Esophagus squamous epithelium (tissue), 5 donors: ENCODE results near the gene AP1S1. TPM values are rescaled to one million over a fixed set of nuclear protein-coding genes. Genes with fewer than 3 reads are reported as not detected.

Experiments used
- DNase-seq: peaks from one replicate; lab custom pipeline; 2025; lab: John Stamatoyannopoulos, UW
- H3K27ac ChIP-seq, 4 donors: fragments of 200-600 bp; sonication (generic); one replicate each; pipeline ENCODE4 v1.5.1; 2016 to 2019; ENCODE audit warnings: mild to moderate bottlenecking in 1 of 4
- H3K27me3 ChIP-seq, 4 donors: fragments of 200-600 bp; sonication (generic); 1 replicate in 3 of 4; 2 replicates in 1 of 4; pipeline versions ENCODE4 v1.5.1 to v1.6.0; 2017 to 2021; ENCODE audit warnings: antibody characterized with exemption in 1 of 4
- H3K36me3 ChIP-seq, 3 donors: fragments of 200-600 bp; sonication (generic); one replicate each; pipeline ENCODE4 v1.5.1; 2016 to 2019
- H3K4me1 ChIP-seq, 3 donors: fragments of 200-600 bp; sonication (generic); one replicate each; pipeline ENCODE4 v1.5.1; 2017 to 2019
- H3K4me3 ChIP-seq, 4 donors: fragments of 200-600 bp; sonication (generic); 1 replicate in 3 of 4; 2 replicates in 1 of 4; pipeline ENCODE4 v1.5.1; 2016 to 2019; ENCODE audit warnings: mild to moderate bottlenecking in 2 of 4, moderate library complexity in 1 of 4
- H3K9me3 ChIP-seq, 3 donors: fragments of 200-600 bp; sonication (generic); one replicate each; pipeline ENCODE4 v1.5.1; 2016 to 2019
- CTCF ChIP-seq, 6 experiments: fragments of 450-650 bp in 4 of 6; fragments of 200-600 bp in 2 of 6; sonication (generic) in 2 of 6; IDR thresholded peaks; one replicate each; pipeline ENCODE4 v1.5.1; 2016 to 2019; ENCODE audit warnings: antibody characterized with exemption in 6 of 6, mild to moderate bottlenecking in 4 of 6, moderate library complexity in 4 of 6
- POLR2A ChIP-seq, 4 donors: fragments of 450-650 bp; IDR thresholded peaks; one replicate each; pipeline ENCODE4 v1.6.1; 2017; ENCODE audit warnings: antibody characterized with exemption in 4 of 4, mild to moderate bottlenecking in 4 of 4, moderate library complexity in 3 of 4
- WGBS, 2 donors: methylation state at CpG; one replicate each; pipeline ENCODE4 v1.1.5; 2018; 5-methylcytosine and 5-hydroxymethylcytosine counted together
- intact Hi-C: fragments of 100-400 bp; cut with DNase I; formaldehyde crosslinking; loops from one replicate; pipeline ENCODE4 v1.15.0; 2022
- total RNA-seq, 4 donors: library from RNA; depleted of rRNA; stranded (reverse); fragments of >200 nt; gene quantifications; one replicate each; pipeline ENCODE4 v1.1.0, GENCODE V29; 2016
- donor health status: DM: yes; HTN: yes; CAD: no.

AP1S1 gene
- total RNA-seq, 4 donors from 2014 or later: 42.7 to 144 (median 64.3) TPM

- peaks cover 17 to 100% (median 76%) of the 10 kb centered on the region in 4 donors for H3K27me3 ChIP-seq
- intact Hi-C loops: no loop called here
- no peaks in the 10 kb centered on the region for H3K9me3 ChIP-seq
- no peak for TF ChIP-seq CTCF (IDR thresholded peaks at IDR 0.05)
- TF ChIP-seq POLR2A (IDR thresholded peaks at IDR 0.05): no peak
- no peaks in the 10 kb centered on the region for H3K36me3 ChIP-seq
- H3K4me1 ChIP-seq: peaks cover 43 to 75% (median 44%) of the 10 kb centered on the region in 3 donors
- DNase-seq: no peak
- no peak overlapping the region for H3K27ac ChIP-seq
- 2 to 3% methylated on average over 12 of the region's 12 CpGs for WGBS, 2 donors
- H3K4me3 ChIP-seq: no peak overlapping the region
Observed at GRCh38 chr7:101167645-101168411, 13.6 kb downstream of the AP1S1 start.

- no peaks in the 10 kb centered on the region for H3K36me3 ChIP-seq
- 0% methylated on average over 1 to 6 of the region's 6 CpGs for WGBS, 2 donors
- H3K27ac ChIP-seq: no peak overlapping the region
- peaks cover 42 to 75% (median 45%) of the 10 kb centered on the region in 3 donors for H3K4me1 ChIP-seq
- TF ChIP-seq CTCF (IDR thresholded peaks at IDR 0.05): no peak
- TF ChIP-seq POLR2A (IDR thresholded peaks at IDR 0.05): no peak
- intact Hi-C loops: no loop called here
- H3K9me3 ChIP-seq: no peaks in the 10 kb centered on the region
- peaks cover 22 to 100% (median 82%) of the 10 kb centered on the region in 4 donors for H3K27me3 ChIP-seq
- no peak overlapping the region for H3K4me3 ChIP-seq
- DNase-seq: no peak
Observed at GRCh38 chr7:101168412-101169049, 14.3 kb downstream of the AP1S1 start.

DNA sequence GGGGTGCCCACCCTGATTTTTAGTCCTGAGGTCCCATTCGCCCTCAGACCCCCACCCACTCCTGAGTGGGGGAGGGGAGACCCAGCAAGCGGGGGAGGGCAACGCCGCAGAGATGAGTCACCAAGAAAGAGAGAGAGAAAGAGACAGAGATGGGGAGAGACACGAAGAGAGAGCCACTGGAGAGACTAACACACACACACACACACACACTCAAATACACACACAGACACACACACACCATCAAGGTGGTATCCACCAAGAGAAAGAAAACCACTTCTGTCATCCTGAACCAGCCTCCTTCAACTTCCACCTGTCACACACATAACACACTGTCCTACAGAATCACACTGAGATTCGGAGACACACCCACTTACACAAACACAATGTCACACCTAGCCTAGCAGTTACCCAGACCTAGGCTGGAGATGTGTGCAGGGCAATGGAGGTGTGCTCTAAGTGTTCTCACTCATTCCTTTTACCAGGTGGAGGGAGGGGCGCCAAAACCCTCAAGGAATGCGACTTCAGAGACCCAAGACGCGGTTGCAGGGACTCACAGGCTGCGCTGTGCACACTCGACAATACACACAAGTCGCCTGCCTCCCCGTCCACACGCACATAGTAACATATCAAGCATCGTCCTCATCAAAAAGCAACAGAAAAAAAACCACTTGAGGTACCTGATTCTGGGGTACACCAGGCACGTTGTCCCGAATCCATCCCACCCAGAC is 15.0 kb downstream of the AP1S1 start:
- peaks cover 39 to 75% (median 41%) of the 10 kb centered on the region in 3 donors for H3K4me1 ChIP-seq
- WGBS, 2 donors: 0 to 2% methylated on average over 12 to 16 of the region's 18 CpGs
- intact Hi-C loops: no loop called here

GRCh38 chr7:101169838-101170551 is 15.7 kb downstream of the AP1S1 start:
- WGBS, 2 donors: 3 to 6% methylated on average over 3 to 15 of the region's 33 CpGs

More for the DNA sequence above, 15.0 kb downstream of the AP1S1 start:
- H3K27me3 ChIP-seq: peaks cover 29 to 100% (median 83%) of the 10 kb centered on the region in 4 donors
- TF ChIP-seq CTCF (IDR thresholded peaks at IDR 0.05) (no peak), POLR2A (IDR thresholded peaks at IDR 0.05) (no peak)
- no peak overlapping the region for H3K4me3 ChIP-seq
- no peak overlapping the region for H3K27ac ChIP-seq
- no peaks in the 10 kb centered on the region for H3K9me3 ChIP-seq
- no peaks in the 10 kb centered on the region for H3K36me3 ChIP-seq
- DNase-seq: no peak

More at GRCh38 chr7:101169838-101170551, 15.7 kb downstream of the AP1S1 start:
- TF ChIP-seq POLR2A (IDR thresholded peaks at IDR 0.05) (no peak), CTCF (IDR thresholded peaks at IDR 0.05) (peak; percentile 65 to 88 (median 76))
- no peaks in the 10 kb centered on the region for H3K36me3 ChIP-seq
- H3K27me3 ChIP-seq: peaks cover 33 to 100% (median 81%) of the 10 kb centered on the region in 4 donors
- no peak overlapping the region for H3K27ac ChIP-seq
- no peak overlapping the region for H3K4me3 ChIP-seq
- intact Hi-C loops: no loop called here
- peaks cover 31 to 72% (median 34%) of the 10 kb centered on the region in 3 donors for H3K4me1 ChIP-seq
- H3K9me3 ChIP-seq: no peaks in the 10 kb centered on the region
- DNase-seq: no peak
